T-helper 9 cell (primary cell): ENCODE data around the gene OR6C6.
"Not testable (repeated sequence)": the region's sequence is repeated elsewhere in the genome, so short reads cannot be mapped to it uniquely, and the experiment has no call there.

Experiments used
- DNase-seq: peaks from one replicate; pipeline ENCODE4 v3.0.0-alpha.2; 2020
- total RNA-seq, 2 donors: gene quantifications; one replicate each; lab custom pipeline; 2026; lab: John Stamatoyannopoulos, UW

OR6C6 gene
- total RNA-seq, result 0 reads per million in 2 donors

DNA sequence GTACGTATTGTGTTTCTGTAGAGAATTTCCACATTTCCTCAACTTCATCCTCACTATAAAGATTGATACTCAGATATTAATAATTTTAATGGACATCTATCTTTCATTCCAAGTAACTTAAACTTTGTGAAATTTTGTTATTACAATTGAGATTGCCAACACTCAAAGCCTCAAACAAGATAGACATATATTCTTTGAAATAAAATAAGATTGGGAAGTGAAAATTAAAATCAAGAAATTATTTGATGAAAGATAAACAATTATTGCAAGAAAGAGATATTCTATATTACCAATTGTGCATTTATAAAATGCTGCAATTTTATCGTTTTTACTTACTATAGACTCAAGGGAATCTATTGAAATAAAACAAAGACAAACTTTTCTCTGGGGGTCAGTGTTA, at the start of gene OR6C6:
OR6C6 (minus strand) TSS at position 101 of the 400 bp plus-strand sequence. CDS start 1,337 bp downstream, outside the sequence.
- DNase-seq, result no peak

DNA sequence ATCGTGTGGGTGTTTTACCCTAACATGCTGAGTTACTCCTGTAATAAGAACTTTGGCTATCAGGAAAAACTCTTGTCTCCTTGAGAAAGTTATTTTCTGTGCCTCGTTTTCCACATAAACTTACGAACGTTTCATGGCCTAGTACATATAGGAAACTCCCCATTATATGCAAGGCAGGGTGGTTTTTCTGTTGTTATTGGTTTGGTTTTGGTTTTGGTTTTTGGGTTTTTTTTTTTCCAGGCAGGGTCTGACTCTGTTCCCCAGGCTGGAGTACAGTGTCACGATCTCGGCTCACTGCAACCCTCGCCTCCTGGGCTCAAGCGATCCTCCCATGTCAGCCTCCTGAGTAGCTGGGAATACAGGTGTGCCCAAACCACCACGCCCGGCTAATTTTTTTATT, 39.6 kb upstream of the OR6C6 start:
- no peak for DNase-seq

DNA sequence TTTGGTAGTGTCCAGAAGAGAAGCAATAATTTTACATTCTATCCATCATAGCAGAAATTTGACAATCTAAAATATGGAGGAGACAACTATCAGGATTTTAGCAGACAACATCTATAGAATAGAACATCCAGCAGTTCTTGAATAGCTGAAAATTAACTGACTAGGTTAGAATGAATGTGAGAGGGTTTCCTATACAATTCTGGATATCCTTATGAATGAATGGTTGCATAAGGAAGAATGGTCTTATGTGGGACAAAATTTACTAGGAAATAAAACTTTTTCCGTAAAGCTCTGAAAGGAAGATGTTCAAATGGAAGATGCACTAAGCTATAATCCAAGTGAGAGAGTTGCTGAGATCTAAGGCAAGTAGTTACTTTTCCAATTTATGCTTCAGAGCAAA, 34.1 kb upstream of the OR6C6 start, which contains the start of gene OR6C3:
OR6C3 (plus strand) TSS at position 301 of the 400 bp plus-strand sequence. CDS start 955 bp downstream, outside the sequence.
- no peak for DNase-seq

DNA sequence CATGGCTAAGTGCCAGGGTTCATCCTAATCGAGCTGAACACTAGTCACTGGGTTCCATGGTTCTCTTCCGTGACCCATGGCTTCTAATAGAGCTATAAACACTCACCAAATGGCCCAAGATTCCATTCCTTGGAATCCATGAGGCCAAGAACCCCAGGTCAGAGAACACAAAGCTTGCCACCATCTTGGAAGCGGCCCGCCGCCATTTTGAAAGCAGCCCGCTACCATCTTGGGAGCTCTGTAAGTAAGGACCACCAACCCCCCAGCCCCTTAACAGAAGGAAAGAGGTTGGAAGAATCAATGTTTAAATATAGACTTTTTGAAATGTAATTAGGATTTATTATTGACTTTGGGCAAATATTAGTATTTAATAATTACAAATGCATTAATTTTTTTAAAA, 29.4 kb upstream of the OR6C6 start:
- DNase-seq, result not testable (repeated sequence)

DNA sequence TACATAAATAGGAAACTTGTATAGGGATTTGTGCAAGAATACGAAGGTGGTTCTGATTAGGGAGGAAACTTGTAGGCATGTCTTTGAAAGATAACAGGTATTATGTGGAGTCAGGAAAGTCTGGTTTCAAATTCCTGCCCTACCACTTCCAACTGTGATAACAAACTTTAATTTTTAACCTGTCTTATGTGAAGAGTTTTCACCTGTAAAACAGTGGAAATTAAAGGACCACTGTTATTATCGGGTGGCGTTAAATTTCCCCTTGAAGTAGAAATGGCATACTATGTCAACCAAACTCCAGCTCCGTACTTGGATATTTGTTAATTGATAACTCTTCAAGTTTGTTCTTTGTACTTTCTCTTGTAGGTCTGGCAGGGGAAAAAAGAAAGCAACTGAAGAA, 23.8 kb upstream of the OR6C6 start:
- DNase-seq, result no peak

- no peak for DNase-seq
Observed at GRCh38 chr12:55314043-55314442, 17.7 kb upstream of the OR6C6 start, which contains the start of gene OR6C1. Gene OR6C1 (plus strand): TSS chr12:55314343. CDS start chr12:55320600, 6,257 bp downstream.

DNA sequence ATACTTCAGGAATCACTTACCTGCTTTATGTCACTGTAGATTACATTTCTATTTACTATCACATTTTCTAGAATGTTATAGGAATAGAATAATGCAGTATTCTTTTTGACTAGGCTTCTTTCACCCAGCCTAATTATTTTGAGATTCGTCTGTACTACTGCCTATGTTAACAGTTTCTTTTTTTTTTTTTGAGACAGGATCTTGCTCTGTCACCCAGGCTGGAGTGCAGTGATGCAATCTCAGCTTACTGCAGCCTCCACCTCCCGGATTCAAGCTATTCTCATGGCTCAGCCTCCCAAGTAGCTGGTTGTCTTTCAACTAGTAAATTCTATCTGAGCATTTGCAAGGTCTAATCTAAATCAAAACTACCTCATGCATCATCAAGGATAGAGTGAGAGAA, 6.4 kb downstream of the OR6C6 start:
- no peak for DNase-seq

DNA sequence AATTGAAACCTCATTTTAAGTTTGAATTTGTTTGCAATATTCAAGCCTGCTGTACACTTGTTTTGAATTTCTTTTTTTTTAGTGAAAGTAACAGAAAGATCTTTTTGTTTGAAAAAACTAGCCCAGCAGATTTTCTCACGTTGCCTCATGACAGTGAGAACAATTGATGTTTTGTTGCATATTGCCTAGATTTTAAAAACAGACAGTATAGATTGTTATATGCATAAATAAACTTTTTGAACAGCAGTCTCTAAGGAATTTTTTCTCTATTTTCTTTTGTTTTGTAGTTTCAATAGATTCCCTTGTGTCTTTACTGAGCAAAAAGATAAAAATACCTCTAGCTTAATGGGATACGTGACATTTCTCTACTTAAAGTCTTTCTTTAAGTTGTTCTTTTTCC, 15.4 kb downstream of the OR6C6 start:
- no peak for DNase-seq

- DNase-seq, result no peak
Observed at GRCh38 chr12:55258303-55258702, 38.1 kb downstream of the OR6C6 start.

- no peak for DNase-seq
Observed at GRCh38 chr12:55256831-55257230, 39.5 kb downstream of the OR6C6 start.

DNA sequence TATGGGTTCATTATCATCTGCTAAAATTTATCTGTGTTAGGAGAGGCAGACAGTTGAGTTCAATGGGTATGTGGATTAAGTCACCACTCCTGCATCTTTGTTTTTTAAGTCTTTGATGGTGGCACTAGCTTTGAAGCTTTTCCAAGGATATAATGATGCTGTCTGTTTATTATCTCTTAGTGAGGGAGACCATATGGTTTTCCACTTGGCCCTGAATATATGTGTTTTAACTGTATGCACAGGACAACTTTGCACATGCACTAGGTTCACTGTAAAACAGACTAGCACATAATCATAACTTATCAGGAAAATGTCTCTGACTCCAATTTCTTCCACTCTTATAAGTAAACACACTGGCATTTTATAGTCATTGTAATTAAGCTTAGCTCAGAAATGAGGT, 43.1 kb downstream of the OR6C6 start:
- no peak for DNase-seq

GRCh38 chr12:55250944-55251343, 45.4 kb downstream of the OR6C6 start:
- no peak for DNase-seq

DNA sequence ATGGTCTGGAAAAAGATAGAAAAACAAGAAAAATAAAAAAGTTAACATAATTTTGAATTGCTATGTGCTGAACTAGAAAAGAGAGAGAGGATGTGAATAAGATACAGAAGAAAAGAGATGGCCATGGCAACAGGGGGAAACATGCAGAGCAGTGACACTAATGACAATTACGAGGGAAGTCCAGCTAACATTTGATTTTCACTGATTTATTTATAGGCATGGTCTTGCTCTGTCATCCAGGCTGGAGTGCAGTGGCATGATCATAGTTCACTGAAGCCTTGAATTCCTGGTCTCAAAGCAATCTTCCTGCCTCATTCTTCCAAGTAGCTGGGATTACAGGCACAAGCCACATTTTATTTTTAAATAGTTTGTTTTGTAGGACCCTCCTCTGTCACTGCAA, 50.2 kb downstream of the OR6C6 start:
- DNase-seq, result no peak

DNA sequence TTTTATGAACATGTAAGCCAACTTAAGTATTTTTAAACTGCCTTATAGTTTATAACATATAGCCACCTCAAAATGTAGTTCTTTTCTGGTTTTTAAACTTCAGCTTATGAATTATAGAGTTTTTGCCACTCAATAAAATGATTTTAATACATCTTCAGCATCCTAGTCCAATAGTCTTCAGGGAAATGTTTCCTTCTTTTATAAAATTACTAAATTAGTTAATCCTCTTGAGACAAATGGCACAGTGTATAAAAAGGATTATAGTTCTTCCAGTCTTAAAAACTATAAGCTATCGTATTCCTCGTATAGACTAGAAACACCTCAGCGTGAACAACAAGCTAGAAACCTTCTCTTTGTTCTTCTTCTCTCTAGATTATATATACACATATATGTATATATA, 52.1 kb downstream of the OR6C6 start, which contains the start of gene OR6C74:
OR6C74 (plus strand) TSS at position 301 of the 400 bp plus-strand sequence. CDS start 2,679 bp downstream, outside the sequence.
- no peak for DNase-seq
